ENCODE results near the gene WIPF1. TPM values are rescaled to one million over a fixed set of nuclear protein-coding genes. Genes with fewer than 3 reads are reported as not detected.
A peak's percentile ranks its signal among the peaks of the same experiment; 100 is the strongest.

WIPF1 gene
- polyA plus RNA-seq, 1 donor (not counting 4 experiments of a cell fraction or from before 2014, with no cell fraction given) = 0.16 TPM

DNA sequence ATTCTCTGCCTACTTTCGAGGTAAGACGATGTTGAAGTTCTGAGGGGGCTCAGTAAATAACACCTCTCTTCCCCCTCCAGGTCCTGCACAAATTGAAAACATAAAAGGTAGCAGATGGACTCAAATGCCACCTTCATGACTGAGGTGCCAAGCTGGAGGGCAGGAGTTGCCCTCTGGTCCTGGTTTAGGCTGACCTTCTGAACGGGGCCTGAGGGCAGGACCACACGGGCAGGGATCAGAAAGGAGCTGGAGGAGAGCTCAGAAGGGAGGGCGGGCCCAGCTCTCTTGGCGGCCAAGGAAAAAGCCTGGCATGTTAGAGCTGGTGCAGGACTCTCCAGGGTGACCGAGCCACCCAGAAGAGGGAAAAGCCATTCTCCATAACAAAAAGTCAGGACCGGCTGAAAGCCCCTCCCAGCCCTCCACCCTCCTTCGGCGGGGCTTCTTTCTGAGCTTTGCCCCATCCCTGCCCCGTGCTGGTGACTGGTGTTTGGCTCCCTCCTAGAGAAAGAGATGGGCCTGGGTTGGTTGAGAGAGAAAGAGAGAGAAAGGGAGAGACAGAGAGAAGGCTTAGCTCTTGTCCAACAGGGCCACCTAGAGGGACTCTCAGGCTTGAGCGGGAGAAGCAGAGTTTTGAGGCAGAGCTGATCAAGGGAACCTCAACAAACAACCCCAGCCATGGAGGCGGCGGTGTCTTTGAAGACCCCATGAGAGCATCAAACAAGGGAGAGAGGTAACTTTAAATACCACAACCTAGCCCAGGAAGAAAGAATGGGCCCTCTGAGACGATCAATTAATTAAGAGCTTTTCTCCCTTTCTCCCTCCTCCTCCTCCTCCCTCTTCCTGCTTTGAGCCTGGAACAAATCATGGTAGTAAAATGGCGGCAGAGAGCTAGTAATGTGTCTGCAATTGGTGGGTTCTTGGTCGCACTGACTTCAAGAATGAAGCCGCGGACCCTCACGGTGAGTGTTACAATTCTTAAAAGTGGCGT is 50.8 kb downstream of the WIPF1 start:
- peak; percentile 43 for FAIRE-seq
- dilution Hi-C loops (cut with MboI; ENCODE audit: extremely low pct_ligation_motif_present, low sequenced_read_pairs) = no loop called here
- H3K79me2 ChIP-seq (ENCODE audit: control insufficient read depth, insufficient read depth, low read length) = no peaks in the 10 kb centered on the region
- no peak for DNase-seq (ENCODE audit: low read depth, low spot score)
- H3K4me1 ChIP-seq (ENCODE audit: control insufficient read depth, extremely low read depth, insufficient read depth, low read length) = no peaks in the 10 kb centered on the region
- H3K27me3 ChIP-seq (ENCODE audit: control insufficient read depth, extremely low read depth, insufficient read depth, low read length) = no peaks in the 10 kb centered on the region
- H3K36me3 ChIP-seq (ENCODE audit: control insufficient read depth in 2 of 2, extremely low read depth in 1 of 2, insufficient read depth in 2 of 2, low read length in 2 of 2) = peaks cover 0 to 1% of the 10 kb centered on the region in 2 experiments
- peak overlapping the region; percentile 7 for H3K4me2 ChIP-seq (ENCODE audit: control insufficient read depth, extremely low read depth, insufficient read depth, low read depth, low read length)
- no peak overlapping the region for H3K27ac ChIP-seq (ENCODE audit: control insufficient read depth, insufficient read depth, low read length)
- H3K9me3 ChIP-seq (ENCODE audit: control insufficient read depth, low read depth, low read length) = no peaks in the 10 kb centered on the region
- H4K20me1 ChIP-seq (ENCODE audit: control insufficient read depth, extremely low read depth, insufficient read depth, low read length) = no peaks in the 10 kb centered on the region
- no peaks in the 10 kb centered on the region for H3K9me1 ChIP-seq (ENCODE audit: control insufficient read depth, extremely low read depth, insufficient read depth, low read length)
- H3K4me3 ChIP-seq (ENCODE audit: control insufficient read depth in 2 of 3, extremely low read depth in 1 of 3, insufficient read depth in 2 of 3, low read depth in 1 of 3, low read length in 3 of 3) = no peak overlapping the region
- no peak overlapping the region for H3K9ac ChIP-seq (ENCODE audit: control insufficient read depth, extremely low read depth, insufficient read depth, low read length)
- TF ChIP-seq, protein P1, sequence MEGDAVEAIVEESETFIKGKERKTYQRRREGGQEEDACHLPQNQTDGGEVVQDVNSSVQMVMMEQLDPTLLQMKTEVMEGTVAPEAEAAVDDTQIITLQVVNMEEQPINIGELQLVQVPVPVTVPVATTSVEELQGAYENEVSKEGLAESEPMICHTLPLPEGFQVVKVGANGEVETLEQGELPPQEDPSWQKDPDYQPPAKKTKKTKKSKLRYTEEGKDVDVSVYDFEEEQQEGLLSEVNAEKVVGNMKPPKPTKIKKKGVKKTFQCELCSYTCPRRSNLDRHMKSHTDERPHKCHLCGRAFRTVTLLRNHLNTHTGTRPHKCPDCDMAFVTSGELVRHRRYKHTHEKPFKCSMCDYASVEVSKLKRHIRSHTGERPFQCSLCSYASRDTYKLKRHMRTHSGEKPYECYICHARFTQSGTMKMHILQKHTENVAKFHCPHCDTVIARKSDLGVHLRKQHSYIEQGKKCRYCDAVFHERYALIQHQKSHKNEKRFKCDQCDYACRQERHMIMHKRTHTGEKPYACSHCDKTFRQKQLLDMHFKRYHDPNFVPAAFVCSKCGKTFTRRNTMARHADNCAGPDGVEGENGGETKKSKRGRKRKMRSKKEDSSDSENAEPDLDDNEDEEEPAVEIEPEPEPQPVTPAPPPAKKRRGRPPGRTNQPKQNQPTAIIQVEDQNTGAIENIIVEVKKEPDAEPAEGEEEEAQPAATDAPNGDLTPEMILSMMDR (optimal IDR thresholded peaks at IDR 0.05 in 1 of 3, IDR thresholded peaks at IDR 0.05 in 1 of 3, conservative IDR thresholded peaks at IDR 0.05 in 1 of 3; ENCODE audit: extremely low read depth in 1 of 3, insufficient read depth in 2 of 3, low read length in 3 of 3) = peak; percentile 74 to 85 (median 77)
- TF ChIP-seq EZH2 (IDR thresholded peaks at IDR 0.05; ENCODE audit: low read length) = no peak
- H2AFZ ChIP-seq (ENCODE audit: control insufficient read depth, low read length) = peak overlapping the region; percentile 22

DNA sequence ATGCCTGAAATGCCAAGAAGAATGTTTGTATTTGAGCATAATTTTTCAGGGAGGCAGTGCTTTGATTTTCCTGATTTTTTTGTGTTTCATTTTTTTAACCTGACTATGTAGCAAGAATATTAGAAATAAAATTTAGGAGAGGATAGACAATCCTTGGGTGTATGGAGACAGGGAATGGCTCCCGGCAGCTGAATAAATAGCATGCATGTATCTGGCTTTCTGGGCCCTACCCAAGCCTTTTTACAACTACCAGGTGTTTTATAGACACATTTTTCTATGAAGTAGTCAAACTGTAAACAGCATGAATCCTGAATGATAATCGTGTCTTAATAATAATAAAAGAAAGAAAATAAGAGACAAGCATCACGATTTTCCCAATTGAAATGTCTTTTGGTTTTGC is 52.4 kb downstream of the WIPF1 start:
- Histone ChIP-seq H3K9me3 (ENCODE audit: control insufficient read depth, low read depth, low read length) (no peaks in the 10 kb centered on the region), H3K27me3 (ENCODE audit: control insufficient read depth, extremely low read depth, insufficient read depth, low read length) (no peaks in the 10 kb centered on the region), H3K36me3 (ENCODE audit: control insufficient read depth in 2 of 2, extremely low read depth in 1 of 2, insufficient read depth in 2 of 2, low read length in 2 of 2) (no peaks in the 10 kb centered on the region), H3K27ac (ENCODE audit: control insufficient read depth, insufficient read depth, low read length) (no peak overlapping the region), H3K9me1 (ENCODE audit: control insufficient read depth, extremely low read depth, insufficient read depth, low read length) (no peaks in the 10 kb centered on the region), H3K4me2 (ENCODE audit: control insufficient read depth, extremely low read depth, insufficient read depth, low read depth, low read length) (no peak overlapping the region), H3K9ac (ENCODE audit: control insufficient read depth, extremely low read depth, insufficient read depth, low read length) (no peak overlapping the region), H4K20me1 (ENCODE audit: control insufficient read depth, extremely low read depth, insufficient read depth, low read length) (no peaks in the 10 kb centered on the region), H3K79me2 (ENCODE audit: control insufficient read depth, insufficient read depth, low read length) (no peaks in the 10 kb centered on the region), H3K4me3 (ENCODE audit: control insufficient read depth in 2 of 3, extremely low read depth in 1 of 3, insufficient read depth in 2 of 3, low read depth in 1 of 3, low read length in 3 of 3) (no peak overlapping the region), H2AFZ (ENCODE audit: control insufficient read depth, low read length) (no peak overlapping the region), H3K4me1 (ENCODE audit: control insufficient read depth, extremely low read depth, insufficient read depth, low read length) (no peaks in the 10 kb centered on the region)
- FAIRE-seq (no peak), DNase-seq (ENCODE audit: low read depth, low spot score) (no peak)
- TF ChIP-seq EZH2 (IDR thresholded peaks at IDR 0.05; ENCODE audit: low read length) = no peak
- TF ChIP-seq, protein P1 (optimal IDR thresholded peaks at IDR 0.05 in 1 of 3, IDR thresholded peaks at IDR 0.05 in 1 of 3, conservative IDR thresholded peaks at IDR 0.05 in 1 of 3; ENCODE audit: extremely low read depth in 1 of 3, insufficient read depth in 2 of 3, low read length in 3 of 3) = no peak
- dilution Hi-C loops (cut with MboI; ENCODE audit: extremely low pct_ligation_motif_present, low sequenced_read_pairs) = no loop called here

Data from keratinocyte (primary cell).